GM06990 (cell line): ENCODE measurements around the gene TEX53.
A peak's percentile ranks its signal among the peaks of the same experiment; 100 is the strongest.

ENCODE experiments used
- DNase-seq: peaks from one replicate; pipeline ENCODE4 v3.0.0-alpha.2; 2011; ENCODE audit not compliant: insufficient read length; ENCODE audit errors: extremely low read depth
- H3K27me3 ChIP-seq: replicated peaks from 2 replicates; pipeline ENCODE4 v1.6.0; 2011; ENCODE audit warnings: low read length; ENCODE audit not compliant: control insufficient read depth, insufficient read depth
- H3K36me3 ChIP-seq: 2 replicates; pipeline ENCODE4 v1.5.1; 2011; ENCODE audit warnings: low read length; ENCODE audit not compliant: control insufficient read depth, insufficient read depth
- H3K4me3 ChIP-seq: replicated peaks from 2 replicates; pipeline ENCODE4 v1.5.1; 2011; ENCODE audit warnings: low read depth, mild to moderate bottlenecking, control low read depth, low read length
- TF ChIP-seq, protein P1 (sequence below): IDR thresholded peaks from 2 replicates; pipeline ENCODE4 v1.5.1; 2011; ENCODE audit warnings: low read length, control low read depth, mild to moderate bottlenecking, inconsistent platforms; ENCODE audit not compliant: insufficient read depth, poor library complexity, severe bottlenecking

The TEX53 gene

DNA sequence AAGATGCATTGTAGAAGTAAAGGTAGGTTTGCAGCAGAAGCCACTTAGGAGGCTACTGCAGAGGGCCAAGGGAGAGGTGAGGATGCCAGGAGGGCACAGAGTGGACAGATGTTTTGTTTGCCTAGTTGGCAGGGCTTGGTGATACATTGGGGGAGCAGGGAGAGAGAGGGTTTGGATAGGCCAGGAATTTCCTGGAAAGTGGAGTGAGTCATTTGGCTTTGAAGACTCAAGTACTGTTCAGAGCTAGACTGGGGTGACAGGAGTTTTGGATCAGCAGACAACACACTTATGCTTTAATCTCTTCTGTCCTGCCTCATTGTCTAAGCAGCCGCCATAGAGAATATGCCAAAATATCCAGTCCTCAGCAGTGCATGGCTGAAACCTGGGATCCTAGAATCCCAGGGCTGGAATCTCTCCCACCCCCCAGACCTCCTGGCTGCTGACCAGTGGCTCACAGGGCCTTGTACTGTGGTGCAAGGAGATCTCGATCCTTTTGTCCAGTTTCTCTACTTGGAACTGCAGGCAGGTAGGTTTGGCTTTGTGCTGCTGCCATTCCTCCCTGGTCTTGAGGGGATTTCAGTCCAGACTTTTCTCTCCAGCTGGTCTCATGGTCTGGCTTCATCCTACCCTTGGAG is 35.5 kb downstream of the TEX53 start:
- TF ChIP-seq, protein P1, sequence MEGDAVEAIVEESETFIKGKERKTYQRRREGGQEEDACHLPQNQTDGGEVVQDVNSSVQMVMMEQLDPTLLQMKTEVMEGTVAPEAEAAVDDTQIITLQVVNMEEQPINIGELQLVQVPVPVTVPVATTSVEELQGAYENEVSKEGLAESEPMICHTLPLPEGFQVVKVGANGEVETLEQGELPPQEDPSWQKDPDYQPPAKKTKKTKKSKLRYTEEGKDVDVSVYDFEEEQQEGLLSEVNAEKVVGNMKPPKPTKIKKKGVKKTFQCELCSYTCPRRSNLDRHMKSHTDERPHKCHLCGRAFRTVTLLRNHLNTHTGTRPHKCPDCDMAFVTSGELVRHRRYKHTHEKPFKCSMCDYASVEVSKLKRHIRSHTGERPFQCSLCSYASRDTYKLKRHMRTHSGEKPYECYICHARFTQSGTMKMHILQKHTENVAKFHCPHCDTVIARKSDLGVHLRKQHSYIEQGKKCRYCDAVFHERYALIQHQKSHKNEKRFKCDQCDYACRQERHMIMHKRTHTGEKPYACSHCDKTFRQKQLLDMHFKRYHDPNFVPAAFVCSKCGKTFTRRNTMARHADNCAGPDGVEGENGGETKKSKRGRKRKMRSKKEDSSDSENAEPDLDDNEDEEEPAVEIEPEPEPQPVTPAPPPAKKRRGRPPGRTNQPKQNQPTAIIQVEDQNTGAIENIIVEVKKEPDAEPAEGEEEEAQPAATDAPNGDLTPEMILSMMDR = no peak
- H3K4me3 ChIP-seq = no peak overlapping the region
- no peak for DNase-seq
- peaks cover 12% of the 10 kb centered on the region for H3K36me3 ChIP-seq
- H3K27me3 ChIP-seq = no peaks in the 10 kb centered on the region

DNA sequence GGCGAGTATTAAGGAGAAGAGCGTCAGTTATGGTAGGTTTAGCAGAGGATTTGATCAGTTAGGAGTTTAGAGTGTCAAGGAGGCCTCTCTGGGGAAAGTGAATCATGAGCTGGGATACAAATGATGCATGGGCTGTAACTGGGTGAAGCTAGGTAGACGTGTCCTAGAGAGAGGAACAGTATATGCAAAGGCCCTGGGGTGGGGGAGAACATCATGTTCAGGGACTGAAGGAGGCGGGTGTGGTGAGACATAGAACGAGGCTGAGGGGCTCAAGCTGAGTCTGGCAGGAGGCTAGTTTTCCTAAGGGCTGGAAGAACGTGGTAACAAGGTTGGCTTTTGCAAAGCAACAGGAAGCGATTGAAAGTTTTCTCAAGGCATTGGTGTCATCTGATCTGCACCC is 36.0 kb downstream of the TEX53 start:
- TF ChIP-seq, protein P1 = no peak
- no peak for DNase-seq
- H3K36me3 ChIP-seq = peaks cover 7% of the 10 kb centered on the region
- H3K27me3 ChIP-seq = no peaks in the 10 kb centered on the region
- no peak overlapping the region for H3K4me3 ChIP-seq

DNA sequence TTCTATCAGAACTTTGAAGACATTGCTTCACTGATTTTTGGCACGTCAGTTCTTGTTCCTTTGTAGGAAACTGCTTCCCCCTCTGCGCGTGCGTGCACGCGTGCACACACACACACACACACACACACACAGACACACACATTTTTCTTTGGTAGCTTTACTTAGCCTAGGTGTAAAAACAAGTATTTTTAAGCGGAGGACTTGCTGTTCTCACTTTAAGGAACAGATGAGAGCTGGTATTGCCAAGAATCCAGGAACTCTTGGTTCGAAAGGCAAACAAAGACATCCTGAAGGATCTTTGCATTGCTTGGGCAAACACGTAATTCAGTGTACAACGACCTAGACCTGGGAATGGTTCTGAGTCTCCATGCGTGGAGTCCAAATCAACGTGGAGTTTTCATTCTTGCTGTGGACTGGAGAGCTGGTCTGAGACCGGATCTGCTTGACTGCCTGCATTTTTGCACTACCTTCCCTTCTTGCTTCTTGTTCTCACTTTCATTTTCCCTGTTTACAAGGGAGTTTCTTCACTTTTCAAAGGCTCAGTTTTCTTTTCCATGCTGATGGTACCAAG is 38.3 kb downstream of the TEX53 start:
- peak; percentile 34 for DNase-seq
- TF ChIP-seq, protein P1 = no peak
- H3K4me3 ChIP-seq = peak overlapping the region; percentile 49
- H3K27me3 ChIP-seq = no peaks in the 10 kb centered on the region
- peaks cover 5% of the 10 kb centered on the region for H3K36me3 ChIP-seq

DNA sequence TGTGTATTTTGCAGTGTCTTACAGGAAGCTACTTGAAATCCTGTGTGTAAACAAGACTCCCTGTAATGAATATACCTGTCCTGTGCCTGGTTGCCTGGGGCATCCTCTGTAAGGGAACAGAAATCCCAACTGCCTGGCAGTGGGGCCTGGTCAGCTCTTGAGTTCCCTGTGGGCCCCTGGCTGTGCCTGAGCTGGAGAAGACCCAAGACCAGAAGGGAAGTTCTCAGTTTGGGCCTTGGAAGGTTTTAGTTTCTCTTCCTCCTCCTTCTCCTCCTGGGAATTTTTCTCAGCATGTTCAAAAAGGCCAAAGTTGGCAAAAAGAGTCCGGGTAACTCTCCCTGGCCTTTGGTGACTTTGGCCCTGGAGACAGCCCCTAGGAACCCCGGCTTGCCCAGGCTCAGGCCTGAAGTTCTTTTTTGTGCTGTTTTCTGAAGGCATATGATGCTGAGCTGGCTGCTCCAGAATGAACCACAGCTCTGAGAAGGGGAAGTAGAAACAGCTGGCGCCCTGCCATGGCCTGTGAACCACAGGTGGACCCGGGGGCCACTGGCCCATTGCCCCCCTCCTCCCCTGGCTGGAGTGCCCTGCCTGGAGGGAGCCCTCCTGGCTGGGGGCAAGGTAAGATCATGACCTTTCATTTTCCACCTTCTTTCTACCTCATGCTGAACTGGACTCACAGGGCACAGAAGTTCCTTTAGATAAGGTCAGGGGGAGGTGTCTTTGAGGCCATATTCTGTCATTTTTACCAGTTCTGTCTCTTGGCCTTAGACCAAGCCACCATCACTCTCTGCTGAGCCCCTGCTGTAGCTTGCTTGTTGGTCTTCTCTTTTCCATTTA is 40.7 kb downstream of the TEX53 start:
- peak; percentile 82 for DNase-seq
- Histone ChIP-seq H3K36me3 (peaks cover 3% of the 10 kb centered on the region; the same call in 1 of the 2 replicates), H3K4me3 (no peak overlapping the region), H3K27me3 (no peaks in the 10 kb centered on the region)
- TF ChIP-seq, protein P1 = no peak

DNA sequence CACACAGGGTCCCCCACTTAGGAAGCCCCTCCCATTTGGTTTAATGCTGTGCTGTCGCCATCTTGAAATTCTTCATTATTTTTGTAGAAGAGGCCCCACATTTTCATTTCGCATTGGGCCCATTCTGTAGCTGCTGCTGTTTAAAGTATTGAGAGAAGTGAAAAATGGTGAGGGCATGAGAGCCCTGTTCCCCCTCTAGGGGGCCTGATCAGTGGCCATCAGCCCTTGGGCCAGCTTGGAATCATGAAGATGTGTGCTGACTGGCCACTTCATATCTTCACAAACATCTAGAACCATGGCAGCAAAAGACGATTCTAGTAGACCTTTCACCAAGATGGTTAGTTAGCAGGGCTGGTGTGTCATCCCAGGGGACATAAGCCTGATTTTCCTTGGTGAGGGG is 43.2 kb downstream of the TEX53 start:
- no peaks in the 10 kb centered on the region for H3K27me3 ChIP-seq
- TF ChIP-seq, protein P1 = peak; percentile 16

More for the DNA sequence above, 43.2 kb downstream of the TEX53 start:
- Histone ChIP-seq H3K36me3 (no peaks in the 10 kb centered on the region; the same call in 1 of the 2 replicates), H3K4me3 (no peak overlapping the region)
- no peak for DNase-seq
